HepG2 (cell line): Measurements from ENCODE around the gene CSNK1D. TPM values are rescaled to one million over a fixed set of nuclear protein-coding genes. Genes with fewer than 3 reads are reported as not detected.
A peak's percentile ranks its signal among the peaks of the same experiment; 100 is the strongest.

Experiments used
- ARHGAP35 ChIP-seq: sonication (generic); formaldehyde crosslinking; IDR thresholded peaks from 2 replicates; pipeline ENCODE4 v1.9.0; 2022; ENCODE audit warnings: mild to moderate bottlenecking, inconsistent platforms, moderate library complexity, missing genetic modification reagents, borderline replicate concordance
- BRCA1 ChIP-seq: sonication (generic); formaldehyde crosslinking; IDR thresholded peaks from 2 replicates; pipeline ENCODE4 v1.4.0; 2020; ENCODE audit warnings: missing genetic modification reagents
- FLYWCH1 ChIP-seq: sonication (generic); formaldehyde crosslinking; IDR thresholded peaks from 2 replicates; pipeline ENCODE4 v1.8.1; 2023; ENCODE audit warnings: mild to moderate bottlenecking, missing genetic modification reagents
- GTF2F1 ChIP-seq: fragments of 150-350 bp; IDR thresholded peaks from 2 replicates; pipeline ENCODE4 v1.6.1; 2014; ENCODE audit warnings: low read length
- HNRNPH1 ChIP-seq: fragments of 200-400 bp; formaldehyde crosslinking; optimal IDR thresholded peaks from 2 replicates; pipeline ENCODE3; 2017; ENCODE audit warnings: mild to moderate bottlenecking, low read depth, low read length
- JARID2 ChIP-seq: sonication (generic); formaldehyde crosslinking; IDR thresholded peaks from 2 replicates; pipeline ENCODE4 v1.8.1; 2023; ENCODE audit warnings: missing genetic modification reagents, inconsistent platforms; ENCODE audit not compliant: insufficient replicate concordance
- NONO ChIP-seq, 2 experiments: fragments of 450-650 bp in 1 of 2; sonication (generic) in 1 of 2; formaldehyde crosslinking in 1 of 2; IDR thresholded peaks in 1 of 2; conservative IDR thresholded peaks in 1 of 2; 2 replicates each; pipeline versions ENCODE4 v1.6.1 to v1.8.0; 2017 to 2022; ENCODE audit warnings: mild to moderate bottlenecking in 1 of 2, missing genetic modification reagents in 1 of 2, moderate library complexity in 1 of 2
- PAF1 ChIP-seq: IDR thresholded peaks from 2 replicates; pipeline ENCODE4 v1.6.1; 2016; ENCODE audit warnings: missing genetic modification reagents, missing compliant biosample characterization
- POLR2AphosphoS5 ChIP-seq: IDR thresholded peaks from 2 replicates; pipeline ENCODE4 v1.6.1; 2012; ENCODE audit warnings: low read depth, low read length
- REXO4 ChIP-seq: sonication (generic); formaldehyde crosslinking; IDR thresholded peaks from 2 replicates; pipeline ENCODE4 v1.8.0; 2022; ENCODE audit warnings: missing genetic modification reagents, mild to moderate bottlenecking, borderline replicate concordance
- SP4 ChIP-seq: sonication (generic); formaldehyde crosslinking; IDR thresholded peaks from 2 replicates; pipeline ENCODE4 v1.8.1; 2023; ENCODE audit warnings: mild to moderate bottlenecking, missing genetic modification reagents
- SP5 ChIP-seq: IDR thresholded peaks from 2 replicates; pipeline ENCODE4 v1.6.1; 2016; ENCODE audit warnings: low read depth, borderline replicate concordance
- STAT5B ChIP-seq: sonication (generic); formaldehyde crosslinking; IDR thresholded peaks from 2 replicates; pipeline ENCODE4 v1.4.0; 2020; ENCODE audit warnings: missing genetic modification reagents
- TCF7L2 ChIP-seq: IDR thresholded peaks from 2 replicates; pipeline ENCODE4 v1.6.1; 2011; ENCODE audit warnings: mild to moderate bottlenecking, low read depth, low read length, moderate library complexity
- ZFYVE20 ChIP-seq: sonication (generic); formaldehyde crosslinking; IDR thresholded peaks from 2 replicates; pipeline ENCODE4 v1.8.0; 2023; ENCODE audit warnings: low read depth, mild to moderate bottlenecking, moderate library complexity, missing genetic modification reagents, borderline replicate concordance
- ZNF34 ChIP-seq: sonication (generic); formaldehyde crosslinking; IDR thresholded peaks from 2 replicates; pipeline ENCODE4 v1.4.0; 2020; ENCODE audit warnings: mild to moderate bottlenecking, missing genetic modification reagents, borderline replicate concordance
- ZNF431 ChIP-seq: sonication (generic); formaldehyde crosslinking; IDR thresholded peaks from 2 replicates; pipeline ENCODE4 v1.9.0; 2022; ENCODE audit warnings: missing genetic modification reagents, low read depth, mild to moderate bottlenecking, borderline replicate concordance
- ZNF446 ChIP-seq: sonication (generic); formaldehyde crosslinking; IDR thresholded peaks from 2 replicates; pipeline ENCODE4 v1.5.0; 2020; ENCODE audit warnings: mild to moderate bottlenecking, missing genetic modification reagents
- polyA plus RNA-seq, 8 experiments: library from polyadenylated mRNA; depleted of rRNA in 3 of 8; stranded (reverse) in 7 of 8; unstranded in 1 of 8; fragments of >200 nt; fragmentation: Illumina TruSeq in 4 of 8; extraction: Trizol in 4 of 8; gene quantifications; 2 replicates each; pipeline versions ENCODE4 v1.2.1 to v1.2.3, GENCODE V29; 2011 to 2016; ENCODE audit warnings: low read depth in 4 of 8, missing spikeins in 1 of 8, mixed read lengths in 1 of 8; ENCODE audit not compliant: insufficient read depth in 1 of 8
- total RNA-seq, 5 experiments: library from RNA; depleted of rRNA; stranded (reverse); fragments of >200 nt; fragmentation: Illumina TruSeq; extraction: Trizol; gene quantifications; 2 replicates each; pipeline ENCODE4 v1.2.3, GENCODE V29; 2016; ENCODE audit warnings: low read depth in 1 of 5
- TF ChIP-seq, protein P1 (sequence below): sonication (generic); formaldehyde crosslinking; IDR thresholded peaks from 2 replicates; pipeline ENCODE4 v1.5.1; 2020; ENCODE audit warnings: mild to moderate bottlenecking, moderate library complexity, missing genetic modification reagents
- TF ChIP-seq, protein P2 (sequence below): sonication (generic); formaldehyde crosslinking; IDR thresholded peaks from 2 replicates; pipeline ENCODE4 v1.4.0; 2020; ENCODE audit warnings: missing genetic modification reagents
- TF ChIP-seq, protein P3 (sequence below): sonication (generic); formaldehyde crosslinking; IDR thresholded peaks from 2 replicates; pipeline ENCODE4 v1.4.0; 2020; ENCODE audit warnings: missing genetic modification reagents, low read depth, mild to moderate bottlenecking, borderline replicate concordance
- TF ChIP-seq, protein P4 (sequence below): sonication (generic); formaldehyde crosslinking; IDR thresholded peaks from 2 replicates; pipeline ENCODE4 v1.4.0; 2020; ENCODE audit warnings: missing genetic modification reagents, borderline replicate concordance
- TF ChIP-seq, protein P5 (sequence below): IDR thresholded peaks from 2 replicates; pipeline ENCODE4 v1.6.1; 2018; ENCODE audit warnings: missing genetic modification reagents, mild to moderate bottlenecking, missing compliant biosample characterization

The CSNK1D gene
- total and polyA plus RNA-seq, 2 of the 13 experiments (the other 11 are each of a cell fraction or from before 2014, with no cell fraction given), result 31.5 to 128 TPM

DNA sequence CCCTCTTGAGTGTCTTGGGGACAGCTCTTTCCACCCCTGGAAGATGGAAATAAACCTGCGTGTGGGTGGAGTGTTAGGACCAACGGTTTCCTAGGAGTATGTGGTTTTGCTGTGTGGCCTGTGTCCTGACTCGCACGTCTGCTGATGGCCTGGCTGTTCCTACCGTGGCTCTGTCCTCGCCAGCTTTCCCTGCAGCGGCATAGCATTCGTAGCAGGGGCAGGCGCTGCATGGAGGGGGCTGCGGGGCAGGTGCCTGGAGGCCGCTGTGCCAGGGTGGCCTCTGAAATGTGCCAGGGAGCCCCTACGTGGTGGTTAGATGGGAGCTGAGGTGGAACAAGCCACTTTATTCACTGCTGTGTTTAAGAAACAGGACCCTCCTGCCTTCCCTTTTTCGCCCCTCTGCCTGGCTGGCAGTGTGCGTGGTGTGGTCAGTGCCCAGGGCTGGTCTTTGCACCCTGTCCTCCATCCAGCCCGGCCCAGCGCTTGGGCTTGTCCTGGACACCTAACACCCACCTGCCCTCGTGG is 34.0 kb downstream of the CSNK1D start (continued):
- TF ChIP-seq JARID2 (CRISPR knock-in tag) (no peak), SP5 (CRISPR knock-in tag) (no peak), ZNF446 (CRISPR knock-in tag) (no peak), ARHGAP35 (CRISPR knock-in tag) (0 out of 2 replicates have a peak, but pooled peaks have one; percentile 62), NONO (IDR thresholded peaks at IDR 0.05) (no peak), NONO (CRISPR knock-in tag; conservative IDR thresholded peaks at IDR 0.05) (peak; percentile 22), ZFYVE20 (CRISPR knock-in tag) (no peak), FLYWCH1 (CRISPR knock-in tag) (no peak), GTF2F1 (no peak), HNRNPH1 (no peak), REXO4 (CRISPR knock-in tag) (no peak), SP4 (peak; percentile 1; the same call in 1 of the 2 replicates), BRCA1 (CRISPR knock-in tag) (peak; percentile 20; the same call in 1 of the 2 replicates), STAT5B (CRISPR knock-in tag) (no peak), ZNF34 (CRISPR knock-in tag) (no peak), PAF1 (CRISPR knock-in tag) (peak; percentile 49; the same call in 1 of the 2 replicates), ZNF431 (CRISPR knock-in tag) (no peak), TCF7L2 (no peak), POLR2AphosphoS5 (peak; percentile 61; the same call in 1 of the 2 replicates)
- TF ChIP-seq, protein P1, sequence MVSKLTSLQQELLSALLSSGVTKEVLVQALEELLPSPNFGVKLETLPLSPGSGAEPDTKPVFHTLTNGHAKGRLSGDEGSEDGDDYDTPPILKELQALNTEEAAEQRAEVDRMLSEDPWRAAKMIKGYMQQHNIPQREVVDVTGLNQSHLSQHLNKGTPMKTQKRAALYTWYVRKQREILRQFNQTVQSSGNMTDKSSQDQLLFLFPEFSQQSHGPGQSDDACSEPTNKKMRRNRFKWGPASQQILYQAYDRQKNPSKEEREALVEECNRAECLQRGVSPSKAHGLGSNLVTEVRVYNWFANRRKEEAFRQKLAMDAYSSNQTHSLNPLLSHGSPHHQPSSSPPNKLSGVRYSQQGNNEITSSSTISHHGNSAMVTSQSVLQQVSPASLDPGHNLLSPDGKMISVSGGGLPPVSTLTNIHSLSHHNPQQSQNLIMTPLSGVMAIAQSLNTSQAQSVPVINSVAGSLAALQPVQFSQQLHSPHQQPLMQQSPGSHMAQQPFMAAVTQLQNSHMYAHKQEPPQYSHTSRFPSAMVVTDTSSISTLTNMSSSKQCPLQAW (CRISPR knock-in tag), result no peak
- TF ChIP-seq, protein P2, sequence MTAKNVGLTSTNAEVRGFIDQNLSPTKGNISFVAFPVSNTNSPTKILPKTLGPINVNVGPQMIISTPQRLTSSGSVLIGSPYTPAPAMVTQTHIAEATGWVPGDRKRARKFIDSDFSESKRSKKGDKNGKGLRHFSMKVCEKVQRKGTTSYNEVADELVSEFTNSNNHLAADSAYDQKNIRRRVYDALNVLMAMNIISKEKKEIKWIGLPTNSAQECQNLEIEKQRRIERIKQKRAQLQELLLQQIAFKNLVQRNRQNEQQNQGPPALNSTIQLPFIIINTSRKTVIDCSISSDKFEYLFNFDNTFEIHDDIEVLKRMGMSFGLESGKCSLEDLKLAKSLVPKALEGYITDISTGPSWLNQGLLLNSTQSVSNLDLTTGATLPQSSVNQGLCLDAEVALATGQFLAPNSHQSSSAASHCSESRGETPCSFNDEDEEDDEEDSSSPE (CRISPR knock-in tag), result no peak; the same call in 1 of the 2 replicates
- TF ChIP-seq, protein P3, sequence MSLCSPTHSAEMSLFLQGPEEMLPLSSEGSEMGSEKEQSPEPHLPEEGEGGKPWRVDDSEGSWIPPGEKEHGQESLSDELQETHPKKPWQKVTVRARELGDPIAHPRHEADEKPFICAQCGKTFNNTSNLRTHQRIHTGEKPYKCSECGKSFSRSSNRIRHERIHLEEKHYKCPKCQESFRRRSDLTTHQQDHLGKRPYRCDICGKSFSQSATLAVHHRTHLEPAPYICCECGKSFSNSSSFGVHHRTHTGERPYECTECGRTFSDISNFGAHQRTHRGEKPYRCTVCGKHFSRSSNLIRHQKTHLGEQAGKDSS (CRISPR knock-in tag), result no peak
- TF ChIP-seq, protein P4, sequence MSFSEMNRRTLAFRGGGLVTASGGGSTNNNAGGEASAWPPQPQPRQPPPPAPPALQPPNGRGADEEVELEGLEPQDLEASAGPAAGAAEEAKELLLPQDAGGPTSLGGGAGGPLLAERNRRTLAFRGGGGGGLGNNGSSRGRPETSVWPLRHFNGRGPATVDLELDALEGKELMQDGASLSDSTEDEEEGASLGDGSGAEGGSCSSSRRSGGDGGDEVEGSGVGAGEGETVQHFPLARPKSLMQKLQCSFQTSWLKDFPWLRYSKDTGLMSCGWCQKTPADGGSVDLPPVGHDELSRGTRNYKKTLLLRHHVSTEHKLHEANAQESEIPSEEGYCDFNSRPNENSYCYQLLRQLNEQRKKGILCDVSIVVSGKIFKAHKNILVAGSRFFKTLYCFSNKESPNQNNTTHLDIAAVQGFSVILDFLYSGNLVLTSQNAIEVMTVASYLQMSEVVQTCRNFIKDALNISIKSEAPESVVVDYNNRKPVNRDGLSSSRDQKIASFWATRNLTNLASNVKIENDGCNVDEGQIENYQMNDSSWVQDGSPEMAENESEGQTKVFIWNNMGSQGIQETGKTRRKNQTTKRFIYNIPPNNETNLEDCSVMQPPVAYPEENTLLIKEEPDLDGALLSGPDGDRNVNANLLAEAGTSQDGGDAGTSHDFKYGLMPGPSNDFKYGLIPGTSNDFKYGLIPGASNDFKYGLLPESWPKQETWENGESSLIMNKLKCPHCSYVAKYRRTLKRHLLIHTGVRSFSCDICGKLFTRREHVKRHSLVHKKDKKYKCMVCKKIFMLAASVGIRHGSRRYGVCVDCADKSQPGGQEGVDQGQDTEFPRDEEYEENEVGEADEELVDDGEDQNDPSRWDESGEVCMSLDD (CRISPR knock-in tag), result no peak
- TF ChIP-seq, protein P5, sequence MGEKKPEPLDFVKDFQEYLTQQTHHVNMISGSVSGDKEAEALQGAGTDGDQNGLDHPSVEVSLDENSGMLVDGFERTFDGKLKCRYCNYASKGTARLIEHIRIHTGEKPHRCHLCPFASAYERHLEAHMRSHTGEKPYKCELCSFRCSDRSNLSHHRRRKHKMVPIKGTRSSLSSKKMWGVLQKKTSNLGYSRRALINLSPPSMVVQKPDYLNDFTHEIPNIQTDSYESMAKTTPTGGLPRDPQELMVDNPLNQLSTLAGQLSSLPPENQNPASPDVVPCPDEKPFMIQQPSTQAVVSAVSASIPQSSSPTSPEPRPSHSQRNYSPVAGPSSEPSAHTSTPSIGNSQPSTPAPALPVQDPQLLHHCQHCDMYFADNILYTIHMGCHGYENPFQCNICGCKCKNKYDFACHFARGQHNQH, result no peak
